DND-41 (cell line): ENCODE results near the gene PDC.

Experiments
- CTCF ChIP-seq: IDR thresholded peaks from 2 replicates; pipeline ENCODE4 v1.5.1; 2012; ENCODE audit warnings: borderline replicate concordance, low read length, moderate library complexity, mild to moderate bottlenecking; ENCODE audit not compliant: poor library complexity, severe bottlenecking; ENCODE audit errors: extremely low read depth
- EZH2 ChIP-seq: IDR thresholded peaks from 3 replicates; pipeline ENCODE4 v1.6.1; 2012; ENCODE audit warnings: borderline replicate concordance, low read depth, mild to moderate bottlenecking, moderate library complexity, low read length, inconsistent platforms; ENCODE audit not compliant: severe bottlenecking

- TF ChIP-seq CTCF, result no peak
- TF ChIP-seq EZH2, result no peak
These were observed 2.6 kb upstream of the PDC start for GRCh38 chr1:186463511-186463910.
